Spleen (tissue), 11 donors: ENCODE measurements around the gene OPRL1. TPM values are rescaled to one million over a fixed set of nuclear protein-coding genes. Genes with fewer than 3 reads are reported as not detected.
A peak's percentile ranks its signal among the peaks of the same experiment; 100 is the strongest.

Experiments used
- DNase-seq: peaks from one replicate; pipeline ENCODE4 v3.0.0-alpha.2; 2020
- H3K27ac ChIP-seq, 8 donors: fragments of 200-600 bp; sonication (generic) in 7 of 8; 1 replicate in 4 of 8; 2 replicates in 4 of 8; pipeline versions ENCODE4 v1.5.0 to v1.8.0; 2016 to 2021; ENCODE audit warnings: inconsistent platforms in 4 of 8, mild to moderate bottlenecking in 4 of 8, moderate library complexity in 1 of 8
- H3K27me3 ChIP-seq, 7 donors: fragments of 200-600 bp; sonication (generic) in 6 of 7; replicated peaks in 1 of 7; 1 replicate in 4 of 7; 2 replicates in 3 of 7; pipeline versions ENCODE4 v1.5.0 to v1.8.0; 2016 to 2021; ENCODE audit warnings: inconsistent platforms in 3 of 7, mild to moderate bottlenecking in 1 of 7
- H3K36me3 ChIP-seq, 6 donors: fragments of 200-600 bp; sonication (generic) in 5 of 6; 1 replicate in 4 of 6; 2 replicates in 2 of 6; pipeline versions ENCODE4 v1.5.0 to v1.8.0; 2016 to 2021; ENCODE audit warnings: inconsistent platforms in 2 of 6
- H3K4me1 ChIP-seq, 6 donors: fragments of 200-600 bp; sonication (generic) in 5 of 6; 1 replicate in 3 of 6; 2 replicates in 3 of 6; pipeline versions ENCODE4 v1.5.0 to v1.8.0; 2016 to 2021; ENCODE audit warnings: inconsistent platforms in 3 of 6
- H3K4me3 ChIP-seq, 8 donors: fragments of 200-600 bp; sonication (generic) in 7 of 8; 1 replicate in 4 of 8; 2 replicates in 4 of 8; pipeline versions ENCODE4 v1.5.0 to v1.8.0; 2016 to 2021; ENCODE audit warnings: inconsistent platforms in 4 of 8, mild to moderate bottlenecking in 4 of 8, moderate library complexity in 2 of 8
- H3K9me3 ChIP-seq, 8 donors: fragments of 200-600 bp; sonication (generic) in 7 of 8; 1 replicate in 4 of 8; 2 replicates in 4 of 8; pipeline versions ENCODE4 v1.5.0 to v1.8.0; 2016 to 2021; ENCODE audit warnings: inconsistent platforms in 4 of 8
- CTCF ChIP-seq, 11 experiments: fragments of 200-600 bp in 7 of 11; fragments of 450-650 bp in 4 of 11; sonication (generic) in 4 of 11; IDR thresholded peaks in 8 of 11; conservative IDR thresholded peaks in 3 of 11; 1 replicate in 7 of 11; 2 replicates in 4 of 11; pipeline versions ENCODE4 v1.4.0 to v1.8.0; 2016 to 2021; ENCODE audit warnings: antibody characterized with exemption in 11 of 11, inconsistent platforms in 4 of 11, mild to moderate bottlenecking in 1 of 11
- POLR2A ChIP-seq, 3 donors: fragments of 450-650 bp; IDR thresholded peaks; one replicate each; pipeline ENCODE4 v1.5.1; 2017; ENCODE audit warnings: antibody characterized with exemption in 3 of 3, mild to moderate bottlenecking in 1 of 3
- POLR2AphosphoS5 ChIP-seq, 3 donors: sonication (generic); formaldehyde crosslinking; IDR thresholded peaks; one replicate each; pipeline ENCODE4 v1.5.1; 2017; ENCODE audit warnings: antibody characterized with exemption in 3 of 3
- WGBS, 5 donors: extraction: QIAGEN DNeasy Blood & Tissue Kit in 3 of 5; methylation state at CpG; one replicate each; pipeline versions ENCODE4 v1.1.5 to v1.1.7; 2013 to 2018; 5-methylcytosine and 5-hydroxymethylcytosine counted together
- intact Hi-C: fragments of 100-400 bp; cut with DNase I; formaldehyde crosslinking; loops from one replicate; pipeline ENCODE4 v1.15.0; 2023; ENCODE audit warnings: low total_unique reads
- polyA plus RNA-seq, 3 donors: library from polyadenylated mRNA; stranded (reverse); fragments of 200-250 nt; gene quantifications; one replicate each; pipeline ENCODE4 v1.2.1, GENCODE V29; 2013
- total RNA-seq, 7 donors: library from RNA; depleted of rRNA in 3 of 7; stranded (reverse); fragments of >200 nt in 3 of 7; fragmentation: NEBNext Ultra II Directional in 4 of 7; extraction: Animal tissue kit (Norgen Biotek cat#: 25700) in 4 of 7; gene quantifications; one replicate each; pipeline versions ENCODE4 v1.1.0 to v1.2.1, GENCODE V29; 2016 to 2021
- donor health status: healthy with polysubstance abuse.
- donor health status: DM: no; HTN: no; CAD: no; lungs with moderate emphysema.
- donor health status: DM: no; HTN: no; CAD: no.
- donor health status: Bipolar disorder and iron deficiency.
- donor health status: healthy.
- donor health status: DM: no; HTN: no; CAD: no.
- donor health status: DM: yes; HTN: yes; CAD: no.

OPRL1 gene
- total and polyA plus RNA-seq, 10 donors, result 1.9 to 7.9 (median 5.0) TPM

- Histone ChIP-seq H3K4me3 (peak overlapping the region; percentile 39 to 96 (median 60)), H3K4me1 (peaks cover 28 to 84% (median 79%) of the 10 kb centered on the region in 6 donors), H3K27ac (peak overlapping the region; percentile 72 to 97 (median 89)), H3K9me3 (no peaks in the 10 kb centered on the region), H3K36me3 (peaks cover 0 to 16% (median 5%) of the 10 kb centered on the region in 6 donors), H3K27me3 (peaks cover 0 to 33% (median 17%) of the 10 kb centered on the region in 7 donors)
- WGBS, 5 donors, result 69 to 82% (median 74%) methylated on average over 16 to 17 of the region's 17 CpGs
- TF ChIP-seq POLR2AphosphoS5 (IDR thresholded peaks at IDR 0.05), result no peak
- no peak for TF ChIP-seq CTCF (IDR thresholded peaks at IDR 0.05 in 8 of 11, conservative IDR thresholded peaks at IDR 0.05 in 3 of 11)
- TF ChIP-seq POLR2A (IDR thresholded peaks at IDR 0.05), result no peak
- intact Hi-C loops, result loop anchor here (5.0 kb wide), 1 partner anchor 41 kb away; no protein-coding TSS in a partner anchor
- DNase-seq, result no peak
Observed at GRCh38 chr20:64080813-64081623, 1.1 kb downstream of the OPRL1 start.

GRCh38 chr20:64081624-64081964 lies 1.7 kb downstream of the OPRL1 start:
- H3K27ac ChIP-seq, result peak overlapping the region in 4 of 8 donors; percentile 7 to 97 (median 62)
- peaks cover 0 to 10% (median 0%) of the 10 kb centered on the region in 6 donors for H3K36me3 ChIP-seq
- peaks cover 24 to 78% (median 73%) of the 10 kb centered on the region in 6 donors for H3K4me1 ChIP-seq
- H3K9me3 ChIP-seq, result peaks cover 0 to under 1% (median 0%) of the 10 kb centered on the region in 8 donors
- TF ChIP-seq POLR2AphosphoS5 (IDR thresholded peaks at IDR 0.05) (no peak), CTCF (IDR thresholded peaks at IDR 0.05 in 8 of 11, conservative IDR thresholded peaks at IDR 0.05 in 3 of 11) (no peak), POLR2A (IDR thresholded peaks at IDR 0.05) (no peak)
- peak overlapping the region in 1 of 8 donors; percentile 96 for H3K4me3 ChIP-seq
- DNase-seq, result no peak
- peaks cover 0 to 33% (median 17%) of the 10 kb centered on the region in 7 donors for H3K27me3 ChIP-seq
- intact Hi-C loops, result loop anchor here (5.0 kb wide), 1 partner anchor 41 kb away; no protein-coding TSS in a partner anchor
- 89 to 94% (median 93%) methylated on average over 6 of the region's 6 CpGs for WGBS, 5 donors

- TF ChIP-seq POLR2A (IDR thresholded peaks at IDR 0.05) (no peak), POLR2AphosphoS5 (IDR thresholded peaks at IDR 0.05) (peak in 1 of 3 donors; percentile 12), CTCF (IDR thresholded peaks at IDR 0.05 in 8 of 11, conservative IDR thresholded peaks at IDR 0.05 in 3 of 11) (no peak)
- peaks cover 18 to 72% (median 67%) of the 10 kb centered on the region in 6 donors for H3K4me1 ChIP-seq
- peaks cover 0 to 4% (median 0%) of the 10 kb centered on the region in 6 donors for H3K36me3 ChIP-seq
- WGBS, 5 donors, result 13 to 23% (median 15%) methylated on average over 13 of the region's 13 CpGs
- H3K9me3 ChIP-seq, result peaks cover 0 to 4% (median 0%) of the 10 kb centered on the region in 8 donors
- no peak for DNase-seq
- H3K27me3 ChIP-seq, result peaks cover 0 to 33% (median 17%) of the 10 kb centered on the region in 7 donors
- intact Hi-C loops, result loop anchor here (5.0 kb wide), 1 partner anchor 40 kb away; no protein-coding TSS in a partner anchor
- H3K27ac ChIP-seq, result peak overlapping the region in 4 of 8 donors; percentile 7 to 97 (median 62)
- H3K4me3 ChIP-seq, result peak overlapping the region in 1 of 8 donors; percentile 88
Observed at GRCh38 chr20:64082126-64082731, 2.3 kb downstream of the OPRL1 start.
